Psoas muscle (tissue), 8 donors: ENCODE results near the gene TENM4. TPM values are rescaled to one million over a fixed set of nuclear protein-coding genes. Genes with fewer than 3 reads are reported as not detected.

ENCODE experiments used
- ATAC-seq, 4 donors: fragments of 200-7000 bp; cut with Tn5 transposase; one replicate each; pipeline ENCODE4 v1.9.1; 2020; ENCODE audit warnings: moderate library complexity in 3 of 4, mild to moderate bottlenecking in 2 of 4
- DNase-seq, 2 donors: peaks; one replicate each; pipeline ENCODE4 v3.0.0-alpha.2; 2020
- H3K27ac ChIP-seq: fragments of 200-600 bp; one replicate; pipeline ENCODE4 v1.8.0; 2022
- H3K27me3 ChIP-seq, 3 donors: fragments of 200-600 bp in 1 of 3; one replicate each; pipeline versions ENCODE4 v1.6.1 to v1.8.0; 2013 to 2022; ENCODE audit warnings: low read length in 2 of 3, mild to moderate bottlenecking in 2 of 3, moderate library complexity in 1 of 3; ENCODE audit not compliant: insufficient read depth in 3 of 3
- H3K36me3 ChIP-seq, 2 donors: fragments of 200-600 bp in 1 of 2; one replicate each; pipeline versions ENCODE4 v1.6.1 to v1.8.0; 2013 to 2022; ENCODE audit warnings: low read depth in 1 of 2, mild to moderate bottlenecking in 1 of 2, moderate library complexity in 1 of 2; ENCODE audit not compliant: insufficient read depth in 1 of 2
- H3K4me1 ChIP-seq: fragments of 200-600 bp; one replicate; pipeline ENCODE4 v1.8.0; 2022
- H3K4me3 ChIP-seq: fragments of 200-600 bp; one replicate; pipeline ENCODE4 v1.8.0; 2022; ENCODE audit warnings: mild to moderate bottlenecking
- H3K9me3 ChIP-seq: fragments of 200-600 bp; one replicate; pipeline ENCODE4 v1.8.0; 2022
- CTCF ChIP-seq: fragments of 200-600 bp; IDR thresholded peaks from one replicate; pipeline ENCODE4 v1.8.0; 2022; ENCODE audit warnings: antibody characterized with exemption
- WGBS, 3 donors: extraction: QIAGEN DNeasy Blood & Tissue Kit; methylation state at CpG; one replicate each; pipeline versions ENCODE4 v1.1.6 to v1.1.7; 2013; 5-methylcytosine and 5-hydroxymethylcytosine counted together
- intact Hi-C, 2 donors: fragments of 100-400 bp; cut with DNase I; formaldehyde crosslinking; loops; one replicate each; pipeline versions ENCODE4 v1.11.0 to v1.14.2; 2022
- polyA plus RNA-seq, 3 donors: library from polyadenylated mRNA; stranded (reverse); fragments of 200-250 nt; gene quantifications; one replicate each; pipeline ENCODE4 v1.2.3, GENCODE V29; 2013
- total RNA-seq, 4 donors: library from RNA; stranded (reverse); fragmentation: NEBNext Ultra II Directional in 2 of 4; extraction: Animal tissue kit (Norgen Biotek cat#: 25700) in 2 of 4; gene quantifications; one replicate each; pipeline versions ENCODE4 v1.2.1 to v1.2.4, GENCODE V29; 2021 to 2023
- donor health status: healthy with polysubstance abuse.
- donor health status: DM: no; HTN: no; CAD: no; lungs with moderate emphysema.
- donor health status: Bipolar disorder and iron deficiency.
- donor health status: healthy.
- donor health status: DM: yes; HTN: yes; CAD: no.
- donor health status: DM: no; HTN: no; CAD: no.
- donor health status: DM: no; HTN: no; CAD: no.
- donor health status: DM: yes; HTN: yes; CAD: no.

TENM4 gene
- total and polyA plus RNA-seq, 7 donors, result 0.05 to 1.7 (median 0.48) TPM

GRCh38 chr11:79122759-79123158, 318.1 kb downstream of the TENM4 start:
- Histone ChIP-seq H3K4me3 (no peak overlapping the region), H3K36me3 (no peaks in the 10 kb centered on the region), H3K4me1 (no peaks in the 10 kb centered on the region), H3K27ac (no peak overlapping the region), H3K9me3 (no peaks in the 10 kb centered on the region), H3K27me3 (no peaks in the 10 kb centered on the region)
- DNase-seq (no peak), ATAC-seq (peak in 2 of 4 donors; percentile 38 to 58)
- WGBS, 3 donors, result 35 to 49% (median 36%) methylated on average over 3 of the region's 3 CpGs
- intact Hi-C loops, result no loop called here
- no peak for TF ChIP-seq CTCF

- WGBS, 3 donors, result 8 to 10% (median 9%) methylated on average over 4 of the region's 4 CpGs
- no peak for DNase-seq
Measured at GRCh38 chr11:79121351-79121750, 319.5 kb downstream of the TENM4 start.

DNA sequence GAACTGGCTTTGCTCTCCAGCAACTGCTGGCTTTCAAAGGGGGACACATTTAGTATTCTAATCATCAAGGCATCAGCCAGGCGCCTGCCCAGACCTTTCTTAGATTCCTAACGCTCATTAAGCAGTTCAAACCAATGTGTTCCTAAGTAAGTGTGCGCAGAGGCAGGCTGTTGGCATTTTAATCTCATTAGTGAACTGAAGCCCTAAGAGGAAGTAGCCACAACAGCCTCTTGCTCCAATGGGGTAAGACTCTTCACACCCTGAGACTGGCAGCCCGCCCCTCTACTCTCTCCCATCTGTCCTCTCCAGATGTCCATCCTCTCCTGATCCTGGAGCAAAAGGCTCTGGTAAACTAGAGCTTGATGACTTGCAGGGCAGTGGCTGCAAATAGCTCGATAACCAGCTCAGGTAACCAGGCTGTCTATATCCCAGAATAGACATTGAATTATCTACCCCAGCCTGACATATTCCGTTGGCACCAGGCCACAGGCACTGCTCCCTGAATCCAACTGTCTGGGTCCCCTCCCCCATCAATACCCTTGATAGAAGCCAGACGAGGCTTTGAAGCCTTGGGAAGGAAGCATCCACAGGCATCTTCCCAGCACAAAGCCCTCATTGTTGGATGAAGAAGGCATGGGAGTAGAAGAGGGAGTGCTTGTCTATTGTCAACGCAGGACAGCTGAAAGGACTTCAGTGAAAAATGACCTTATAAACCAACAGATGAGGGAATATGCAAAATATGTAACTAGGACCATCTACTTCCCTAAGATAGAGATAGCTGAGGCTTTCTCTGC, 321.1 kb downstream of the TENM4 start:
- Histone ChIP-seq H3K4me3 (no peak overlapping the region), H3K9me3 (no peaks in the 10 kb centered on the region), H3K27ac (no peak overlapping the region), H3K27me3 (no peaks in the 10 kb centered on the region), H3K4me1 (no peaks in the 10 kb centered on the region), H3K36me3 (no peaks in the 10 kb centered on the region)
- TF ChIP-seq CTCF, result no peak
- 32 to 54% (median 41%) methylated on average over 8 of the region's 8 CpGs for WGBS, 3 donors
- DNase-seq, result no peak
- intact Hi-C loops, result no loop called here
- no peak for ATAC-seq

More at GRCh38 chr11:79121351-79121750, 319.5 kb downstream of the TENM4 start:
- no peak overlapping the region for H3K4me3 ChIP-seq
- TF ChIP-seq CTCF, result no peak
- intact Hi-C loops, result no loop called here
- H3K27ac ChIP-seq, result no peak overlapping the region
- no peaks in the 10 kb centered on the region for H3K9me3 ChIP-seq
- no peaks in the 10 kb centered on the region for H3K4me1 ChIP-seq
- no peaks in the 10 kb centered on the region for H3K27me3 ChIP-seq
- H3K36me3 ChIP-seq, result no peaks in the 10 kb centered on the region
- peak; percentile 55 to 91 (median 86) for ATAC-seq

DNA sequence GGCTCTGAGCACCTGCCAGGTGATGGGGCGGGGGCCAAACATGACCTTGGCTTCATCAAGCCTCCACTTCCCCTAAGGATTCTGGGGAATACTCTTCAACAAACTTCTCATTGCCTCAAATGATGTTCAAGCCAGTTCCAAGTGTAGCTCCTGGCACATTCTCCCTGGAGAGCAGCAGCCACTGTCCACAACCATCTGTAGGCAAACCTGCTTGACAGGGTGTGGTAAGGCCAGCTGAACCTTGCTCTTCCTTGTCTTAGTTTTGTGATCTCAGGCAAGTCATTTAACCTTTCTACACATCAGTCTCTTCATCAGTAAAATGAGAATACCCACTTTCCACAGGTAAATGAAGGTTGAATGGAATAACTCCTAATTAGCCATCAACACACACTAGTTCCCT, 323.3 kb downstream of the TENM4 start:
- TF ChIP-seq CTCF, result no peak
- no peaks in the 10 kb centered on the region for H3K27me3 ChIP-seq
- ATAC-seq (no peak), DNase-seq (no peak)
- no peaks in the 10 kb centered on the region for H3K36me3 ChIP-seq
- WGBS, 3 donors, result 85 to 96% (median 85%) methylated on average over 1 of the region's 1 CpG
- intact Hi-C loops, result no loop called here
- no peaks in the 10 kb centered on the region for H3K9me3 ChIP-seq
- no peak overlapping the region for H3K27ac ChIP-seq
- no peaks in the 10 kb centered on the region for H3K4me1 ChIP-seq
- no peak overlapping the region for H3K4me3 ChIP-seq

DNA sequence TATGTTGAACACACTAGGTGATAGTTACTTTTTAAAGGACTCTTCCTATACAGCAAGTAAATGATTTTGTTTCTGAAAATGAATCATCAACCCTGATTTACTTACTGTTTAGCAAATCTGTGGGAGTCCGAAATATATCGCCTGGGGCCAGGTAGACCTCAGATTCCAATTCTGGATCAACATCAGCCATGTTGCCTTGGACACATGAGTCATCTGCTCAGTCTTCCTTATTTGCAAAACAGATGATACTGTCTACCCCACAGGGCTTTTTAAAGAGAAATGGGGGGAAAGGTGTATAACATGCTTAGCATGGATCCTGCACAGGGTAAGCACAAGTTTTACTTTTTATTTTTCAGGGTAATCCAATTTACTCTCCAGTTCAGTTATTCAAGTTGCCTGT, 324.2 kb downstream of the TENM4 start:
- intact Hi-C loops, result no loop called here
- DNase-seq, result no peak
- 95 to 98% (median 95%) methylated on average over 2 of the region's 2 CpGs for WGBS, 3 donors

More for the DNA sequence above, 324.2 kb downstream of the TENM4 start:
- H3K9me3 ChIP-seq, result no peaks in the 10 kb centered on the region
- TF ChIP-seq CTCF, result no peak
- ATAC-seq, result no peak
- H3K4me3 ChIP-seq, result no peak overlapping the region
- no peaks in the 10 kb centered on the region for H3K4me1 ChIP-seq
- H3K27ac ChIP-seq, result no peak overlapping the region
- H3K36me3 ChIP-seq, result no peaks in the 10 kb centered on the region
- no peaks in the 10 kb centered on the region for H3K27me3 ChIP-seq
